OCI-LY7 (cell line): Measurements from ENCODE around the gene KRTAP5-2.

Source experiments
- CTCF ChIP-seq: fragments of 200-600 bp; sonication (generic); conservative IDR thresholded peaks from 2 replicates; pipeline ENCODE4 v1.5.1; 2014; ENCODE audit warnings: mild to moderate bottlenecking, antibody characterized with exemption, low read length, moderate library complexity, mixed read lengths
- EZH2phosphoT487 ChIP-seq: fragments of 200-600 bp; sonication (generic); IDR thresholded peaks from 2 replicates; pipeline ENCODE4 v1.6.1; 2018; ENCODE audit warnings: low read depth, borderline replicate concordance, mild to moderate bottlenecking, mixed run types, antibody characterized with exemption, low read length, moderate library complexity, mixed read lengths

DNA sequence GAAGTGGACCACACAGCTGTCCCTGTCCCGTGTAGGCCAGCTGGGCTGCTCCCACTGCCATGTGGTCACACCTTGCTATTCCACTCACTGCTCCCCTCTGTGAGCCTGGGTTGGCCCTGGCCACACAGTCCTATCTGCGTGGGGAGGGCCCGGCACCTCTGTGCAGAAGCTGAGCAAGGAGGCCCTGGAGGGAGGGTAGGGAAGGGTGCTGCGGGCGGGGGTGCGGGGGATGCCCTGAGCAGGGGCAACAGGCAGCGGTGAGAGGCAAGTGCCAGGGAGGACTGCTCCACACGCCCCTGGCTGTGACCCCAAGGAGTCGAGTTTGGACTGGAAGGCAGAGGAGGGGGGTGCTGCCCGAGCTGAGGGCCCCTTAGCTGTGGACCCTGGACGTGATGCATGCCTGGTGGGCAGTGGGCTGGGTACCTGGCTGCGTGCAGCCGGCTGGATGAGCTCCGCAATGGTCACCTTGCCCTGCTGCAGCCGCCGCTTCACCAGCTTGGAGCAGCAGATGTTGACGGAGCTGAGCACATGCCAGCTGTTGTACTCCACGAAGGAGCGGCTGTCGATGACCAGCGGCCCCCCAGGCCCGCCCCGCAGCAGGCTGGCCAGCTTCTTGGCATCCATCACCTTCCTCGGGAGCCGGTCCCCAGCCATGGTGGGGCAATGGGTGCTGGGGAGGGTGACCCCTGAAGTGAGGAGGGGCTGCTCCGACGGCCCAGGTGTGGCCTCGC, 32.8 kb downstream of the KRTAP5-2 start:
- TF ChIP-seq CTCF, result no peak
- TF ChIP-seq EZH2phosphoT487, result no peak
